Measurements from ENCODE around the gene PRICKLE4.

The PRICKLE4 gene

DNA sequence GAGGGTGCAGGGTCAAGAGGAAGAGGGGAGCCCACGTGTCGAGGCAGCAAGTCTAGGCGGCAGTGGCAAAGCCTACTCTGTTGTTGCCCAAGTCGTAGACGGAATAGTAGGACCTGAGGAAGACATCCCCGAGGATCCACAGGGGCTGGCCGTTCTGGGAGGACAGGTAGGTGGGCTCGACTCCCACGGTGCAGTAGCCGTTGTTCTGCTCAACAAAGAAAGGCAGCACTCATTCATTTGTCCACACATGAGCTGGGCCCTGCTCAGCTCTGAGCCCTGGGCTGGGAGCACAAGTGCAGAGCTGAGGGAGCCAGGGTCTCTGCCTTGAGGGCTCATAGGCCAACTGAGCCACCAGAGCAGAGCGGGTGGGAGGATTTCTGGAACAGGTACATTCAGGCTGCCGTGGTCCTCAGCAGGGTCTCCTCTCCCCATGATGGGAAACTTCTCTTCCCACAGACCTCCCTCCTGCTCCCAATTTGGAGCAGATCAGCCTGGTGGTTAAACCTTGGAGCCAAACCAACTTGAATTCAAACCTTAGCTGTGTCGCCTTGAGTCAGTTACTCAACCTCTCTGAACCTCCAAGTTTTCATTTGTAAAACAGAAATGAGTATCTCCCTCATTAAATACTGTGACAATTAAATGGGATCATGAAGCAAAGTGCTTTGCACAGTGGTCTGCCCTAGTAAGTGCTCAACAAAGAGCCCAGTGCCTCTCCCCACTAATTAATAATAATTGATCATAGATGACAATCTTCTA, 43.6 kb upstream of the PRICKLE4 start:
- Histone ChIP-seq H3K9me3 (ENCODE audit: insufficient read depth, low read length, severe bottlenecking) (no peaks in the 10 kb centered on the region), H3K4me2 (ENCODE audit: insufficient read depth, low read length) (no peak overlapping the region), H3K79me2 (ENCODE audit: insufficient read depth, low read length) (no peaks in the 10 kb centered on the region), H3K36me3 (ENCODE audit: insufficient read depth, low read length) (no peaks in the 10 kb centered on the region; the same call in 1 of the 2 replicates), H4K20me1 (ENCODE audit: insufficient read depth, low read length) (peaks cover 12% of the 10 kb centered on the region), H3K27me3 (ENCODE audit: insufficient read depth, low read length, poor library complexity) (no peaks in the 10 kb centered on the region), H3K9ac (ENCODE audit: low read depth, low read length) (no peak overlapping the region), H3K4me3 (ENCODE audit: low read depth in 1 of 2, low read length in 2 of 2) (no peak overlapping the region), H2AFZ (ENCODE audit: low read depth, low read length) (no peak overlapping the region), H3K4me1 (ENCODE audit: insufficient read depth, low read length) (peaks cover 31% of the 10 kb centered on the region), H3K27ac (ENCODE audit: low read length) (no peak overlapping the region)
- TF ChIP-seq EZH2 (IDR thresholded peaks at IDR 0.05; ENCODE audit: borderline replicate concordance, low read depth, low read length, severe bottlenecking) = no peak
- TF ChIP-seq, protein P1, sequence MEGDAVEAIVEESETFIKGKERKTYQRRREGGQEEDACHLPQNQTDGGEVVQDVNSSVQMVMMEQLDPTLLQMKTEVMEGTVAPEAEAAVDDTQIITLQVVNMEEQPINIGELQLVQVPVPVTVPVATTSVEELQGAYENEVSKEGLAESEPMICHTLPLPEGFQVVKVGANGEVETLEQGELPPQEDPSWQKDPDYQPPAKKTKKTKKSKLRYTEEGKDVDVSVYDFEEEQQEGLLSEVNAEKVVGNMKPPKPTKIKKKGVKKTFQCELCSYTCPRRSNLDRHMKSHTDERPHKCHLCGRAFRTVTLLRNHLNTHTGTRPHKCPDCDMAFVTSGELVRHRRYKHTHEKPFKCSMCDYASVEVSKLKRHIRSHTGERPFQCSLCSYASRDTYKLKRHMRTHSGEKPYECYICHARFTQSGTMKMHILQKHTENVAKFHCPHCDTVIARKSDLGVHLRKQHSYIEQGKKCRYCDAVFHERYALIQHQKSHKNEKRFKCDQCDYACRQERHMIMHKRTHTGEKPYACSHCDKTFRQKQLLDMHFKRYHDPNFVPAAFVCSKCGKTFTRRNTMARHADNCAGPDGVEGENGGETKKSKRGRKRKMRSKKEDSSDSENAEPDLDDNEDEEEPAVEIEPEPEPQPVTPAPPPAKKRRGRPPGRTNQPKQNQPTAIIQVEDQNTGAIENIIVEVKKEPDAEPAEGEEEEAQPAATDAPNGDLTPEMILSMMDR (IDR thresholded peaks at IDR 0.05; ENCODE audit: borderline replicate concordance, extremely low read depth, low read length, poor library complexity, severe bottlenecking) = no peak
- ATAC-seq (ENCODE audit: insufficient read depth, low read depth) = no peak
- no peak for DNase-seq

DNA sequence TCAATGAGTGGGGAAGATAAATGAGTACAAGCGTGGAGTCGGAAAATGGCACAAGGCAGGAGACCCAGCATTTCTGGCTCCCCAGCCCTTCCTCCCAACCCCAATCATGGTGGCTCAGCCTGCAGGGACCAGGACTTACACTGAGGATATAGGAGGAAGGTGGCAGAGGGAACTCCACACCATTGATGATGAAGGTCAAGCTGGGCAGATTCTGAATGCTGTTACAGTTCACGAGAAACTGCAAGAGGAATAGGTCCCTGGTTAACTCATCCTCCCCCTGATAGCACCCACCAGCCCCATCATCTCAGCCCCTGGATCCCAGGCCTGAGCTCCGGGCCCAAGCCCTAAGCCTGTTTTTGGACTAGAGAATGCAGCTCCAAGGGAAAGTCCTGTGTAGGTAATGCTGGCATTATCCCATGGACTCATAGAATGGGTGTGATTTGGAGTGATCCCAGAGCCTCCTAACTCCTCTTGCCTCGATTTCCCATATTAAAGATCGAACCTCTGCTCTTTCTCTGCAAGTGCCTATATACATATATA, 42.9 kb upstream of the PRICKLE4 start:
- Histone ChIP-seq H3K27me3 (ENCODE audit: insufficient read depth, low read length, poor library complexity) (no peaks in the 10 kb centered on the region), H3K36me3 (ENCODE audit: insufficient read depth, low read length) (no peaks in the 10 kb centered on the region; the same call in 1 of the 2 replicates), H3K4me3 (ENCODE audit: low read depth in 1 of 2, low read length in 2 of 2) (no peak overlapping the region), H3K9me3 (ENCODE audit: insufficient read depth, low read length, severe bottlenecking) (no peaks in the 10 kb centered on the region), H3K27ac (ENCODE audit: low read length) (no peak overlapping the region), H3K4me2 (ENCODE audit: insufficient read depth, low read length) (no peak overlapping the region), H4K20me1 (ENCODE audit: insufficient read depth, low read length) (peaks cover 11% of the 10 kb centered on the region), H3K4me1 (ENCODE audit: insufficient read depth, low read length) (peaks cover 29% of the 10 kb centered on the region), H2AFZ (ENCODE audit: low read depth, low read length) (no peak overlapping the region), H3K9ac (ENCODE audit: low read depth, low read length) (no peak overlapping the region), H3K79me2 (ENCODE audit: insufficient read depth, low read length) (no peaks in the 10 kb centered on the region)
- no peak for TF ChIP-seq EZH2 (IDR thresholded peaks at IDR 0.05; ENCODE audit: borderline replicate concordance, low read depth, low read length, severe bottlenecking)
- TF ChIP-seq, protein P1 (IDR thresholded peaks at IDR 0.05; ENCODE audit: borderline replicate concordance, extremely low read depth, low read length, poor library complexity, severe bottlenecking) = no peak
- ATAC-seq (ENCODE audit: insufficient read depth, low read depth) (no peak), DNase-seq (no peak)

DNA sequence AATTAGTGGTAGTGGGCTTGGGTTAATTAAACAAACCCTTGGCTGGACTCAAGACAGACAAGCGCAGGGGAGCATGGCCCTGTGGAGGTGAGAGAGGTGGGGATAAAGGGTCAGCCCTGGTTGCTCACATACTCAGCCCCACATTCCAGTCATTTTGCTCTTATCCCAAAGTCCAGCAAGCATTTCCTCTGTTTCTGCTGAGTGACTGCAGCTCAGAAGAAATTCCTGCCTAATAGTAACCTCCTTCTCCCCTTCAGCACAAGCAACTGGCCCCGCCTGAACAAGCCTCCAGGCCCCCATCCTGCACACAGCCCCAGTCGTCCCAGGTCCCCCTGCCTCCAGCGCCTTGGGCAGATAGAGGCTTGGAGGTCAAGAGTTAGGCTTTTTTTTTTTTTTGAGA, 41.5 kb upstream of the PRICKLE4 start:
- DNase-seq = no peak
- Histone ChIP-seq H3K4me2 (ENCODE audit: insufficient read depth, low read length) (no peak overlapping the region), H3K4me3 (ENCODE audit: low read depth in 1 of 2, low read length in 2 of 2) (no peak overlapping the region), H3K9me3 (ENCODE audit: insufficient read depth, low read length, severe bottlenecking) (no peaks in the 10 kb centered on the region), H3K4me1 (ENCODE audit: insufficient read depth, low read length) (peaks cover 16% of the 10 kb centered on the region), H2AFZ (ENCODE audit: low read depth, low read length) (no peak overlapping the region), H3K79me2 (ENCODE audit: insufficient read depth, low read length) (no peaks in the 10 kb centered on the region), H3K27me3 (ENCODE audit: insufficient read depth, low read length, poor library complexity) (no peaks in the 10 kb centered on the region), H3K36me3 (ENCODE audit: insufficient read depth, low read length) (no peaks in the 10 kb centered on the region; the same call in 1 of the 2 replicates), H3K27ac (ENCODE audit: low read length) (no peak overlapping the region), H3K9ac (ENCODE audit: low read depth, low read length) (no peak overlapping the region), H4K20me1 (ENCODE audit: insufficient read depth, low read length) (no peaks in the 10 kb centered on the region)
- no peak for TF ChIP-seq EZH2 (IDR thresholded peaks at IDR 0.05; ENCODE audit: borderline replicate concordance, low read depth, low read length, severe bottlenecking)
- TF ChIP-seq, protein P1 (IDR thresholded peaks at IDR 0.05; ENCODE audit: borderline replicate concordance, extremely low read depth, low read length, poor library complexity, severe bottlenecking) = no peak
- ATAC-seq (ENCODE audit: insufficient read depth, low read depth) = no peak

All from DND-41 (cell line).